Stomach (tissue), 9 donors: ENCODE results near the gene TTC32. TPM values are rescaled to one million over a fixed set of nuclear protein-coding genes. Genes with fewer than 3 reads are reported as not detected.
"Not testable (repeated sequence)": the region's sequence is repeated elsewhere in the genome, so short reads cannot be mapped to it uniquely, and the experiment has no call there.

Source experiments
- DNase-seq, 2 donors: peaks; one replicate each; pipeline versions ENCODE4 v3.0.0 to v3.0.0-alpha.2; 2013 to 2019
- H3K27ac ChIP-seq, 5 donors: fragments of 200-600 bp in 4 of 5; sonication (generic) in 4 of 5; one replicate each; pipeline ENCODE4 v1.5.1; 2013 to 2019; ENCODE audit warnings: mild to moderate bottlenecking in 1 of 5, moderate library complexity in 1 of 5
- H3K27me3 ChIP-seq, 3 donors: fragments of 200-600 bp; sonication (generic); one replicate each; pipeline ENCODE4 v1.5.1; 2017 to 2019; ENCODE audit warnings: mixed run types in 1 of 3
- H3K36me3 ChIP-seq, 4 donors: fragments of 200-600 bp; sonication (generic); 1 replicate in 3 of 4; 2 replicates in 1 of 4; pipeline ENCODE4 v1.5.1; 2016 to 2019
- H3K4me1 ChIP-seq, 4 donors: fragments of 200-600 bp; sonication (generic); one replicate each; pipeline ENCODE4 v1.5.1; 2016 to 2019
- H3K4me3 ChIP-seq, 4 donors: fragments of 200-600 bp; sonication (generic) in 3 of 4; one replicate each; pipeline ENCODE4 v1.5.1; 2016 to 2019; ENCODE audit warnings: mild to moderate bottlenecking in 1 of 4
- H3K9me3 ChIP-seq, 4 donors: fragments of 200-600 bp; sonication (generic); one replicate each; pipeline ENCODE4 v1.5.1; 2016 to 2019
- CTCF ChIP-seq, 7 experiments: fragments of 450-650 bp in 4 of 7; fragments of 200-600 bp in 3 of 7; sonication (generic) in 3 of 7; IDR thresholded peaks; one replicate each; pipeline ENCODE4 v1.5.1; 2016 to 2019; ENCODE audit warnings: antibody characterized with exemption in 7 of 7, control low read depth in 2 of 7, mild to moderate bottlenecking in 1 of 7
- EP300 ChIP-seq: sonication (generic); formaldehyde crosslinking; IDR thresholded peaks from one replicate; pipeline ENCODE4 v1.6.1; 2017; ENCODE audit warnings: antibody characterized with exemption
- POLR2A ChIP-seq, 4 donors: fragments of 450-650 bp; IDR thresholded peaks; one replicate each; pipeline ENCODE4 v1.6.1; 2016; ENCODE audit warnings: antibody characterized with exemption in 4 of 4, control low read depth in 2 of 4, mild to moderate bottlenecking in 1 of 4, moderate library complexity in 1 of 4
- POLR2AphosphoS5 ChIP-seq, 3 donors: sonication (generic); formaldehyde crosslinking; IDR thresholded peaks; one replicate each; pipeline ENCODE4 v1.6.1; 2016; ENCODE audit warnings: antibody characterized with exemption in 3 of 3
- WGBS, 5 donors: extraction: QIAGEN DNeasy Blood & Tissue Kit in 3 of 5; methylation state at CpG; one replicate each; pipeline versions ENCODE4 v1.1.5 to v1.1.7; 2013 to 2018; 5-methylcytosine and 5-hydroxymethylcytosine counted together
- intact Hi-C: fragments of 100-400 bp; cut with DNase I; formaldehyde crosslinking; loops from one replicate; pipeline ENCODE4 v1.15.1; 2023; ENCODE audit warnings: low total_unique reads
- polyA plus RNA-seq, 3 donors: library from polyadenylated mRNA; stranded (reverse); fragments of 200-250 nt; gene quantifications; one replicate each; pipeline ENCODE4 v1.2.3, GENCODE V29; 2013
- total RNA-seq, 5 donors: library from RNA; depleted of rRNA; stranded (reverse); fragments of >200 nt; gene quantifications; one replicate each; pipeline versions ENCODE4 v1.1.0 to v1.2.3, GENCODE V29; 2014 to 2016
- donor health status: healthy with polysubstance abuse.
- donor health status: Bipolar disorder and iron deficiency.
- donor health status: healthy.

Gene TTC32
- total and polyA plus RNA-seq, 8 donors, result 4.1 to 35.4 (median 19.1) TPM; not detected in 1

GRCh38 chr2:19897623-19898245, 4.0 kb downstream of the TTC32 start:
- no peak for DNase-seq
- no peak for TF ChIP-seq POLR2AphosphoS5 (IDR thresholded peaks at IDR 0.05)
- no peak for TF ChIP-seq EP300
- TF ChIP-seq CTCF (IDR thresholded peaks at IDR 0.05), result no peak
- no peak for TF ChIP-seq POLR2A (IDR thresholded peaks at IDR 0.05)
- Histone ChIP-seq H3K4me3 (peak overlapping the region in 1 of 4 donors; percentile 14), H3K36me3 (peaks cover 0 to 4% (median 0%) of the 10 kb centered on the region in 4 donors), H3K9me3 (no peaks in the 10 kb centered on the region), H3K27ac (no peak overlapping the region), H3K4me1 (peaks cover 27 to 73% (median 51%) of the 10 kb centered on the region in 4 donors), H3K27me3 (no peaks in the 10 kb centered on the region)
- WGBS, 5 donors, result 60 to 69% (median 63%) methylated on average over 5 of the region's 5 CpGs
- intact Hi-C loops, result no loop called here

GRCh38 chr2:19895535-19895934, 6.2 kb downstream of the TTC32 start:
- Histone ChIP-seq H3K9me3 (no peaks in the 10 kb centered on the region), H3K36me3 (peaks cover 0 to 4% (median 0%) of the 10 kb centered on the region in 4 donors), H3K4me1 (peaks cover 23 to 67% (median 48%) of the 10 kb centered on the region in 4 donors), H3K4me3 (no peak overlapping the region), H3K27ac (no peak overlapping the region), H3K27me3 (no peaks in the 10 kb centered on the region)
- 68 to 84% (median 75%) methylated on average over 3 of the region's 3 CpGs for WGBS, 5 donors
- no peak for DNase-seq
- TF ChIP-seq POLR2A (IDR thresholded peaks at IDR 0.05) (no peak), CTCF (IDR thresholded peaks at IDR 0.05) (no peak), EP300 (no peak), POLR2AphosphoS5 (IDR thresholded peaks at IDR 0.05) (no peak)
- intact Hi-C loops, result no loop called here

- WGBS, 5 donors, result 89 to 95% (median 92%) methylated on average over 4 of the region's 4 CpGs
- Histone ChIP-seq H3K27ac (no peak overlapping the region), H3K27me3 (no peaks in the 10 kb centered on the region), H3K4me1 (peaks cover 14 to 54% (median 36%) of the 10 kb centered on the region in 4 donors), H3K4me3 (no peak overlapping the region), H3K36me3 (peaks cover 0 to 4% (median 0%) of the 10 kb centered on the region in 4 donors), H3K9me3 (no peaks in the 10 kb centered on the region)
- intact Hi-C loops, result no loop called here
- no peak for TF ChIP-seq EP300
- no peak for TF ChIP-seq POLR2A (IDR thresholded peaks at IDR 0.05)
- TF ChIP-seq POLR2AphosphoS5 (IDR thresholded peaks at IDR 0.05), result no peak
- no peak for TF ChIP-seq CTCF (IDR thresholded peaks at IDR 0.05)
- no peak for DNase-seq
Measured at GRCh38 chr2:19894134-19894792, 7.5 kb downstream of the TTC32 start.

DNA sequence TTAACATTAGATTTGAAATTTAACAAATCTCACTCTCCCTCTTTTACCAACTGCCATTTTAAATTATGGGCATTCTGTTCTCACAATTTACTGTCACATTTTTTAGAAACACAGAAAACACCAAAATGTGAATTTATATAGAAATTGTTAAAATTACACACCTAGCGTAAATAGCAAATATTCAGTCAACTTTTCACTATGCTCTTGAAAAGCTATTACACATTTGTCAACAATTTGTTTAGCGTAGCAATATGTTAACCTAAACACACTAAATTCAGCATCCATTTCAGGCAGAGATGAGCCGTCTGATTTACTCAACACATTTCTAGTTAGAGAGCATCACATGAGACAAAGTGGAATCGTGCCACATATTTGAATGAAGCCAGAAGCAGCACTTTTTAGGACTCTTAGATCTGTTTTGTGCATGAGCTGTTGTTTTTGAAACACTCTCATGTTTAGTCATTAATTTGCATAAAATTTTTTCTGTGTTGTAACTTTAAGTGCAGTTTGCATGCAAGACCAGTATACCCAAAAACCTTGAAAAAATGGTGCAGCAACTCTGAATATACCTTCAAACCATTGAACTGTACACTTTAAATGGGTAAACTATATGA, 8.2 kb downstream of the TTC32 start:
- TF ChIP-seq CTCF (IDR thresholded peaks at IDR 0.05) (no peak), POLR2A (IDR thresholded peaks at IDR 0.05) (no peak)
- peaks cover 8 to 48% (median 30%) of the 10 kb centered on the region in 4 donors for H3K4me1 ChIP-seq
- no peaks in the 10 kb centered on the region for H3K27me3 ChIP-seq
- H3K27ac ChIP-seq, result no peak overlapping the region
- no peak for DNase-seq
- intact Hi-C loops, result no loop called here
- peaks cover 0 to 4% (median 0%) of the 10 kb centered on the region in 4 donors for H3K36me3 ChIP-seq
- no peak overlapping the region for H3K4me3 ChIP-seq
- 79 to 90% (median 88%) methylated on average over 4 of the region's 4 CpGs for WGBS, 5 donors
- H3K9me3 ChIP-seq, result no peaks in the 10 kb centered on the region

GRCh38 chr2:19891971-19892370, 9.8 kb downstream of the TTC32 start:
- H3K4me3 ChIP-seq, H3K36me3 ChIP-seq, H3K9me3 ChIP-seq, H3K27me3 ChIP-seq, intact Hi-C loops: not testable (repeated sequence)
- peak in 1 of 2 donors; percentile 16 for DNase-seq
- WGBS, 5 donors, result 59 to 78% (median 76%) methylated on average over 4 of the region's 4 CpGs
- H3K27ac ChIP-seq, result peak overlapping the region in 1 of 5 donors; percentile 40
- H3K4me1 ChIP-seq, result peaks cover 0 to 31% (median 14%) of the 10 kb centered on the region in 4 donors
